Esophagus squamous epithelium (tissue), 5 donors: Measurements from ENCODE around the gene CTNND2. TPM values are rescaled to one million over a fixed set of nuclear protein-coding genes. Genes with fewer than 3 reads are reported as not detected.
A peak's percentile ranks its signal among the peaks of the same experiment; 100 is the strongest.

Source experiments
- DNase-seq: peaks from one replicate; lab custom pipeline; 2025; lab: John Stamatoyannopoulos, UW
- H3K27ac ChIP-seq, 4 donors: fragments of 200-600 bp; sonication (generic); one replicate each; pipeline ENCODE4 v1.5.1; 2016 to 2019; ENCODE audit warnings: mild to moderate bottlenecking in 1 of 4
- H3K27me3 ChIP-seq, 4 donors: fragments of 200-600 bp; sonication (generic); 1 replicate in 3 of 4; 2 replicates in 1 of 4; pipeline versions ENCODE4 v1.5.1 to v1.6.0; 2017 to 2021; ENCODE audit warnings: antibody characterized with exemption in 1 of 4
- H3K36me3 ChIP-seq, 3 donors: fragments of 200-600 bp; sonication (generic); one replicate each; pipeline ENCODE4 v1.5.1; 2016 to 2019
- H3K4me1 ChIP-seq, 3 donors: fragments of 200-600 bp; sonication (generic); one replicate each; pipeline ENCODE4 v1.5.1; 2017 to 2019
- H3K4me3 ChIP-seq, 4 donors: fragments of 200-600 bp; sonication (generic); 1 replicate in 3 of 4; 2 replicates in 1 of 4; pipeline ENCODE4 v1.5.1; 2016 to 2019; ENCODE audit warnings: mild to moderate bottlenecking in 2 of 4, moderate library complexity in 1 of 4
- H3K9me3 ChIP-seq, 3 donors: fragments of 200-600 bp; sonication (generic); one replicate each; pipeline ENCODE4 v1.5.1; 2016 to 2019
- CTCF ChIP-seq, 6 experiments: fragments of 450-650 bp in 4 of 6; fragments of 200-600 bp in 2 of 6; sonication (generic) in 2 of 6; IDR thresholded peaks; one replicate each; pipeline ENCODE4 v1.5.1; 2016 to 2019; ENCODE audit warnings: antibody characterized with exemption in 6 of 6, mild to moderate bottlenecking in 4 of 6, moderate library complexity in 4 of 6
- POLR2A ChIP-seq, 4 donors: fragments of 450-650 bp; IDR thresholded peaks; one replicate each; pipeline ENCODE4 v1.6.1; 2017; ENCODE audit warnings: antibody characterized with exemption in 4 of 4, mild to moderate bottlenecking in 4 of 4, moderate library complexity in 3 of 4
- WGBS, 2 donors: methylation state at CpG; one replicate each; pipeline ENCODE4 v1.1.5; 2018; 5-methylcytosine and 5-hydroxymethylcytosine counted together
- intact Hi-C: fragments of 100-400 bp; cut with DNase I; formaldehyde crosslinking; loops from one replicate; pipeline ENCODE4 v1.15.0; 2022
- total RNA-seq, 4 donors: library from RNA; depleted of rRNA; stranded (reverse); fragments of >200 nt; gene quantifications; one replicate each; pipeline ENCODE4 v1.1.0, GENCODE V29; 2016
- donor health status: DM: yes; HTN: yes; CAD: no.

CTNND2 gene
- total RNA-seq, 4 donors from 2014 or later = 0.38 to 0.50 TPM; not detected in 2

GRCh38 chr5:11502783-11503182 lies 401.5 kb downstream of the CTNND2 start:
- DNase-seq = no peak
- WGBS, 2 donors = 86 to 90% methylated on average over 2 of the region's 2 CpGs
- no peak for TF ChIP-seq CTCF (IDR thresholded peaks at IDR 0.05)
- no peak for TF ChIP-seq POLR2A (IDR thresholded peaks at IDR 0.05)
- Histone ChIP-seq H3K9me3 (no peaks in the 10 kb centered on the region), H3K4me3 (no peak overlapping the region), H3K4me1 (no peaks in the 10 kb centered on the region), H3K27ac (no peak overlapping the region), H3K27me3 (no peaks in the 10 kb centered on the region), H3K36me3 (no peaks in the 10 kb centered on the region)
- intact Hi-C loops = no loop called here

GRCh38 chr5:11497651-11498050 lies 406.6 kb downstream of the CTNND2 start:
- DNase-seq = no peak
- Histone ChIP-seq H3K4me3 (no peak overlapping the region), H3K9me3 (no peaks in the 10 kb centered on the region), H3K27ac (no peak overlapping the region), H3K36me3 (no peaks in the 10 kb centered on the region), H3K4me1 (peaks cover 0 to 13% (median 0%) of the 10 kb centered on the region in 3 donors), H3K27me3 (no peaks in the 10 kb centered on the region)
- TF ChIP-seq CTCF (IDR thresholded peaks at IDR 0.05) = no peak
- no peak for TF ChIP-seq POLR2A (IDR thresholded peaks at IDR 0.05)
- intact Hi-C loops = no loop called here
- WGBS, 2 donors = 26 to 54% methylated on average over 1 of the region's 1 CpG

- Histone ChIP-seq H3K9me3 (no peaks in the 10 kb centered on the region), H3K27ac (no peak overlapping the region), H3K4me3 (no peak overlapping the region), H3K27me3 (no peaks in the 10 kb centered on the region), H3K4me1 (peaks cover 0 to 13% (median 0%) of the 10 kb centered on the region in 3 donors), H3K36me3 (no peaks in the 10 kb centered on the region)
- intact Hi-C loops = no loop called here
- 25 to 67% methylated on average over 1 of the region's 1 CpG for WGBS, 2 donors
- DNase-seq = no peak
- no peak for TF ChIP-seq CTCF (IDR thresholded peaks at IDR 0.05)
- TF ChIP-seq POLR2A (IDR thresholded peaks at IDR 0.05) = no peak
These were observed 408.0 kb downstream of the CTNND2 start for GRCh38 chr5:11496137-11496719.

GRCh38 chr5:11494340-11494739 lies 409.9 kb downstream of the CTNND2 start:
- WGBS, 2 donors = 31 to 35% methylated on average over 3 of the region's 3 CpGs
- TF ChIP-seq POLR2A (IDR thresholded peaks at IDR 0.05) (no peak), CTCF (IDR thresholded peaks at IDR 0.05) (peak in 3 of 6 experiments; percentile 9 to 25 (median 10))
- H3K9me3 ChIP-seq = no peaks in the 10 kb centered on the region
- H3K4me1 ChIP-seq = peaks cover 0 to 13% (median 0%) of the 10 kb centered on the region in 3 donors
- DNase-seq = no peak
- intact Hi-C loops = no loop called here
- no peaks in the 10 kb centered on the region for H3K27me3 ChIP-seq
- H3K4me3 ChIP-seq = no peak overlapping the region
- H3K27ac ChIP-seq = no peak overlapping the region
- H3K36me3 ChIP-seq = no peaks in the 10 kb centered on the region

GRCh38 chr5:11491404-11492075 lies 412.7 kb downstream of the CTNND2 start:
- no peak for DNase-seq
- Histone ChIP-seq H3K4me3 (no peak overlapping the region), H3K36me3 (no peaks in the 10 kb centered on the region), H3K9me3 (no peaks in the 10 kb centered on the region), H3K27ac (no peak overlapping the region), H3K27me3 (no peaks in the 10 kb centered on the region), H3K4me1 (peaks cover 0 to 13% (median 0%) of the 10 kb centered on the region in 3 donors)
- WGBS, 2 donors = 72 to 75% methylated on average over 7 of the region's 7 CpGs
- intact Hi-C loops = no loop called here
- no peak for TF ChIP-seq POLR2A (IDR thresholded peaks at IDR 0.05)
- TF ChIP-seq CTCF (IDR thresholded peaks at IDR 0.05) = no peak
